HG02938 (cell line): ENCODE measurements around the gene TRAF2.

Experiments used
- ATAC-seq: cut with Tn5 transposase; IDR thresholded peaks from one replicate; pipeline ENCODE4 v1.9.1; 2021; ENCODE audit warnings: mild to moderate bottlenecking, moderate library complexity; ENCODE audit not compliant: unreplicated experiment

Gene TRAF2

DNA sequence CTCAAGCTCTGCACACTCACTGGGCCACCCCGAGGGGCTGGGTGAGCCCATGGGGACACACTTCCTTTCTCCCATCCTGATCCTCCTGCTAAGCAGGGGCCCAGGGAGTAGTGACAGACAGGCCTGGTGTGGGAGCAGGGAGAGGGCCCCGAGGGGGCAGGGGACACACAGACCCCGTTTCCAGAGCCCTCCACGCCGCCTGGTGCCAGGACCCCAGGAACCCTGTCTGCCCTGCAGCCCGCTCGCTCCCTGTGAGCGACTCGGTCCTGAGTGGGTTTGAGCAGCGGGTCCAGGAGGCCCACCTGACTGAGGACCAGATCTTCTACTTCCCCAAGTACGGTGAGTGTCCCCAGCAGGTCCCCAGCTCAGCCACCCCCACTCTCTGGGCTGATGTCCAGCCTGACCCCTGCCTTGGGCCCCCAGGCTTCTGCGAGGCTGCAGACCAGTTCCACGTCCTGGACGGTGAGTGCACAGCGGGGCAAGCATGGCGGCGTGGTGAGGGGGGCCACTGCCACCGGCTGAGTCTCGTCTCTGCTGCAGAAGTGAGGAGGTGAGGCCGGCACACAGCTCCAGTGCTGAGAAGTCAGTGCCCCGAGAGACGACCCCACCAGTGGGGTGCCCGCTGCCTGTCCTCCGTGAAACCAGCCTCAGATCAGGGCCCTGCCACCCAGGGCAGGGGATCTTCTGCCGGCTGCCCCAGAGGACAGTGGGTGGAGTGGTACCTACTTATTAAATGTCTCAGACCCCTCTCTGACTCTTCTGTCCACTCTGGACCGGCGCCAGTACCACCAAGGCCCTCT lies 60.1 kb downstream of the TRAF2 start:
- no peak for ATAC-seq

DNA sequence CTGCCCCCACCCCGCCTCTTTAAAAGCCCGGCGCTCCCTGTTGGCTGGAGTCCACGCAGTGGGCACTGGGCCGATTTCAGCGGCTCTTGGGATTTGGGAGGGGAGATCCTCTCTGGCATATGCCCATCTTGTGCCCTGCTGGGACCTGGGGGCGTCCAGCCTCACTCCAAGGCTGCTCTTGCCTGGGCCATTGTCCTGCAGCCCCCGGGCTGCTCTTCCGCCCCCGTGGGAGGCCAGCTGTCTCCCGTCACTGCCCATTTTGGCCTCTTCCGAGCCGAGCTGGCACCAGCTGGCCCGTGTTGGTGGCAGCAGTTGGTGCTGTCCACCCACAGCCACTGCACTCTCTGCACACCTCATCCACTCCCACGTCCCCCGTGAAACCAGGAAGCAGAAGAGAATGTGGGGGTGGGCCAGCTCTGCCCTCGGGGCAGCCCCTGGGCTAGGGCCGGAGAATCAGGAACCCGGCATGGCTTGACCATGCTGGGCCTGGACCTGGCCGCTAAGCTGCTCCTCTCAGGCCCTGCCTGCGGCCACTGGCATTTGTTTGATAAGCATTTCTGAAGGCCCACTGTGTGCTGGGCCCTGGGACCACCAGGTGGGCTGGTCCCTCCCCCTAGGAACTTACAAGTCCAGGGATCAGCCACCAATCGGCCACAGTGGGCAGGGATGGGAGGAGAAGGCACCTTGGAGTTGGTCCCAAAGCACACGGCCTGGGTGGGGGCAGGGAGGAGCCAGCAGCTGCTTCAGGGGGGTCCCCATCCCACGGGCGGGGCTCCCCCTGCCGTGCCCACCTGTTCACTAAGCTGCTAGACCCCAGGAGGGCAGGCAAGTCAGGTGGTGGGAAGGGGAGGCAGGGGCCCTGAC lies 60.9 kb downstream of the TRAF2 start:
- ATAC-seq, result no peak

DNA sequence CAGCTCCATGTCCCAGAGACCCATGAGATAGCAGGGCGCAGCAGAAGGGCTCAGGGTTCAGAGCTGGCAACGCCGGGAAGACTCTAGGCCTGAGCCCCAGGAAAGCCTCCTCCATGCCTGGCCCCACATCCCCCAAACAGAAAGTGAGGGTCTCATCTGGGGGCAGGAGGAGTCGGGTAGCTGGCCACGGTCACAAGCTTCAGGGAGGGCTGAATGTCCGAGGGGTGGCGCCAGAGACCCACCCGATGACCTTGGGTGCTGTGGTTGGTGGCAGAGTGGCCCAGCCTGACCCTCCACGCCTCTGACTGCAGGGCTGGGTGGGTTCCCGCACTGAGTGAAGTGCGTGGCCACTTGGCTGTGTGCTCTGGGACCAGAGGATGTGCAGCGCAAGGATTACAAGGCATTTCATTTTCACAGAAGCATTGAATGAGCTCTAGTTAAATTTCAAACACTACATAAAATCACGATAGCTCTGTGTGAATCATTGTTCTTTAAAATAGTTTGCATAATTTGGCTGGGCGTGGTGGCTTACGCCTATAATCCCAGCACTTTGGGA lies 61.7 kb downstream of the TRAF2 start:
- ATAC-seq, result no peak

DNA sequence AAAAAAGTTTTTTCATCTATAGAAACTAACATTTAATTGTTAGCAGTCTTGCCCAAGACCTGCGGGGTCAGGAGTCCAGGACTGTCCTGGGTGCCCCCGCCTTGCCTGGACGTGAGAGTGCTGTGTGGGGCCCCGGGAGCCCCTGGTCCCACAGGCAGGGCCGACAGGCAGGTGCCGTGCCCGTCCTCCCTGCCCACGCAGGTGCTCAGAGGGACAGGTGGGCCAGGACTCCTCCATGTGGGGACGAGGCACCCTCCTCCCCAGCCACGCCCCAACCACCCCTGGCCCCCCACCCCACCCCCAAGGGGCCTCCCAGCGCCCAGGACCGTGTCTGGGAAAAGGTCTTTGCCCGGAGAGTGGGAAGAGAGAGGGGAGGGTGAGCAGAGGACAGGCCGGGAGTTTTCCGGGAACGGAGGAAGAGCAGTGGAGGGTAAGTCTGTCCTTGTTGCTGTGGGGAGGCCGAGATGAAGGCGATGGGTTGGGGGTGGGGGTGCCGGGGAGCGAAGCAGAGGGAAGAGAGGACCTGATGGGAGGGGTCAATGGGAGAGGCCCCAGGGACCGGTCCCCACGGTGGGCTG lies 63.0 kb downstream of the TRAF2 start:
- ATAC-seq, result no peak

DNA sequence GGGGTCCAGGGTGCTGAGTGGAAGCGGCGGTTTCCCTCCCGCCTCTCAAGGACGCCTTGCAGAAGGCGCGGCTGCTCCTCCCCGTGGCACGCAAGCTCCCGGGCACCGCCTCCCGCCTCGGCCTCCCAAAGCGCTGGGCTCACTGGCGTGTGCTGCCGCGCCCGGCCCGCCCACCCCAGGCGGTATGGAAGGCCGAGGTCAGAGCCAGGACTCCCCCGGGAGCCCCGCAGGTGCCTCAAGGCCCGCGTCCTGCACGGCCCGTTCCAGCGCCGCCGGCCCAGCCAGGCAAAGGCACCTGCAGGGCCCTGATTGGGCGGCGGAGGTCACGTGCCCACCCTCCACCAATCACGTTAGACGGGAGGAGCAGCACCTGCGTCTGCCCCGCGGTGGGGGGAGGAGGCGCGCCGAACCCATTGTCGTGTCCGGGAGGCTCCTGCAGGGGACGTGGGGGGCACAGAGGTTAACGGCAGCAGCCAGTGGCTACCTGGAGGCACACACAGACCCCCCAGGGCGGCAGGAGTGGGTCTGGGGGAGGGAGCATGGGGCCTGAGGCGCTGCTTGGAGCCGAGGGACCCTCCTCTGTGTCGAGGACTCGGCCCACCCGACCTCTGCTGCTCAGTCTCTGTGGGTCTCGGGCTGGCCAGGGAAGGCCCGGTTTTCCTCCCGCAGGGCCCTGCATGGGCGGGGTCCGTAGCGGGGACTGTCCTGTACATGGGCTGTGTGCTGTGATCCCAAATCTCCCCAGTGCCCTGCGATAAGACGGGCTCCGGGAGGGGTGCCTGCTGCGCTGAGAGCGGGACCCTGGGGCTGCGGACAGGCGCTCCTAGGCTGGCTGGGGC lies 63.7 kb downstream of the TRAF2 start:
- ATAC-seq, result peak; percentile 88

DNA sequence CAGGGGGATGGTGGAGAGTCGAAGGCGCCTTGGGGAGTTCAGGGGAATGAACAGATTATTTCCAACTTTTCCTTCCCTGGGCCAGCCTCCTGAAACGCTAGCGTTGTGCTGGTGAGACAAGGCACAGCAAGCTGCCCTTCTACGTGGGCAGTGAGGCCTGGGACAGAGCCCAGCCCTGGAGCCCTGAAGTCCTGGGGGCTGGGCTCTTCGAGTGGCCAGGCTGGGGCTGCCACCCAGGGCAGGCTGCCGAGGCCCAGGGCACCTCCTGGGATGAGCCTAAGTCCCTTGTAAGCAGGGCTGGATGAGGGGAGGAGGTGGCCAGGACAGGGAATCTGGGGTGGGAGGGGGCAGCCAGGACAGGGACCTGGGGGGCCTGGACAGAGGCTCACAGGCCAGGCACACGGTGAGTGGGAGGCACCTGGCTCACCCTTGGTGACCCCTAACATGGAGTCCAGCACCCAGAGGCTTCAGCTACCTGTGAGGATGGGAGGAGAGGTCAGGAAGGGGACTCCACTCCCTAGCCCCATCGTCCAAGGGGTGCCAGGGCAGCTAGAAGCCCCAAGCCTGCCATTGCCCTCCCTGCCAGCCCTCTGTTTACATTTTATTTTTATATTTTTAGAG lies 64.5 kb downstream of the TRAF2 start:
- no peak for ATAC-seq

DNA sequence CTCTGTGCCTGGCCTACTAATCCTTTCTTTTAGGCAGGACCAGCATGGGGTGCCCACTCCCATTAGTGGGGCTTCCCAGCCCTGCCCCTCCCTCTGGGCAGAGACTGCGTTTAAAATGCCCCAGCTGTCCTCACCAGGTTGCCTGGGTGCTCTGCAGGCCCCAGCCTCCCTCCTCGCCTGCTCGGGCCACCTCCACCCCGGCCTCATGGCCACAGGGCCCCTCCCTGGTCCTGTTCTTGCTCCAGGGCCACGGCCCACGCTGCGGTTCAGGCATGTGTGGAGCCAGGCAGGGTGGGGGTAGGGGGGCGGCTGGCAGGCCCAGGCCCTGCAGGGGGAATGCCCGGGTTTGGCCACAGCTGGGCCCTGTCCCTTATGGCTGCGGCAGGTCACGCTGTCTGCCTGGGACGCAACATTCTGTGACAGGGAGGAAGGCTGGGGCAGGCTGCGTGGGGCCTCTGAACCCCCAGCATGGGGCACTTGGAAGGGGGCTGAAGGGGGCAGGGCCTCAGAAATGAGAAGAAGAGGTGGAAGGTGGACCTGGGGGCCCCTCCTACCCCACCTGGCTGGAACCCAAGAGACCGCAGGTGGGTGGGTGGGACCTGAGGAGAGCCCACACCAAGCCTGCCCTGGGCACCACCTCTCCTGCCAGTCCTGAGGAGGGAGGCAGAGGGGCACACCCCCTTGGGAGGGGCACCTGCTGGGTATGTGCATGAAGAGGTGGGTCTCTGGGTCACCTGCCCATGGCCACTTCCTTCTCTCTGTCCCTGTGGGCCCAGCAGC lies 65.4 kb downstream of the TRAF2 start, which contains the start of gene LCN12:
LCN12 (plus strand) TSS at position 733 of the 780 bp plus-strand sequence. CDS start 55 bp downstream, outside the sequence.
- ATAC-seq, result no peak

DNA sequence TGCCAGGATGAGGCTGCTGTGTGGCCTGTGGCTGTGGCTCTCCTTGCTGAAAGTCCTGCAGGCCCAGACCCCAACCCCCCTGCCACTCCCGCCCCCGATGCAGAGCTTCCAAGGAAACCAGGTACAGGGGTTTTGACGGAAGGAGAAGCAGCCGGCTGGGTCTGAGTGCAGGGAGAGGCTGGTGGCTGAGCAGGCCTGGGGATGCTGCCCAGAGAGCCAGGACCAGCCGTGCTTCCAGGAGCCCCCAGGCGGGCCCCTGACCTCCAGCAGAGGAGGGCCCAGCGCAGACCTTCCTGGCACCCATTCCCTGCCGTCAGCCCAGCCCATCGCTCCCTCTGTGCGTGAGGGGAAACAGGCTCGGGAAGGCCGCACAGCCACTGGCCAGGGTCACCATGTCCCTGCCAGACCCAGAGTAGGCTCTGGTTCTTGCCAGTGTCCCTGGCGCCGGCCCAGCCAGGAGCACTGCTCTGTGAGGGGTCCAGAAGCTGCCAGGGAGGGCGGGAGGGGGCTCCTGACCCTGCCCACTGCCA lies 66.1 kb downstream of the TRAF2 start:
- no peak for ATAC-seq

DNA sequence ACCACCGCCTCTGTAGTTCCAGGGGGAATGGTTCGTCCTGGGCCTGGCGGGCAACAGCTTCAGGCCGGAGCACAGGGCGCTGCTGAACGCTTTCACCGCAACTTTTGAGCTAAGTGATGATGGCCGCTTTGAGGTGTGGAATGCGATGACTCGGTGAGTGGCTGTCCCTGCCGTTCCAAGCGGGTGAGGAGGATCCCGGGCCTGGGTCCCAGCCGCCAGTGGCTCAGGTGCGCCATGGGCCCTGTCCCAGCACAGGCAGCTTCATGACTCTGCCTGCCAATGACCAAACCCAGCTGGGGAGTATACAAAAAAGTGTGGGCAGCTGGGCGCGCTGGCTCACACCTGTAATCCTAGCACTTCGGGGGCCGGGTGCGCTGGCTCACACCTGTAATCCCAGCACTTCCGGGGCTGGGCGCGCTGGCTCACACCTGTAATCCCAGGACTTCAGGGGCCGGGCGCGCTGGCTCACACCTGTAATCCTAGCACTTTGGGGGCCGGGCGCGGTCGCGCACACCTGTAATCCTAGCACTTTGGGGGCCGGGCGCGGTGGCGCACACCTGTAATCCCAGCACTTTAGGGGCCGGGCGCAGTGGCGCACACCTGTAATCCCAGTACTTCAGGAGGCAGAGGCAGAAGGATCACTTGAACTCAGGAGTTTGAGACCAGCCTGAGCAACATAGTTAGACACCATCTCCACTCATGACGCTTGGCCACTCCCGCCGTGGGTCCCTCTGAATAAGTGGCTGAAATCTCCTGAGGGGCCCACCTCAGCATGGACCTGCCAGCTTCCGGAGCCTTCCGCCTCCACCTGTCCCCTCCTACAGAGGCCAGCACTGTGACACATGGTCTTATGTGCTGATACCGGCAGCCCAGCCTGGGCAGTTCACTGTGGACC lies 66.8 kb downstream of the TRAF2 start:
- ATAC-seq, result no peak

DNA sequence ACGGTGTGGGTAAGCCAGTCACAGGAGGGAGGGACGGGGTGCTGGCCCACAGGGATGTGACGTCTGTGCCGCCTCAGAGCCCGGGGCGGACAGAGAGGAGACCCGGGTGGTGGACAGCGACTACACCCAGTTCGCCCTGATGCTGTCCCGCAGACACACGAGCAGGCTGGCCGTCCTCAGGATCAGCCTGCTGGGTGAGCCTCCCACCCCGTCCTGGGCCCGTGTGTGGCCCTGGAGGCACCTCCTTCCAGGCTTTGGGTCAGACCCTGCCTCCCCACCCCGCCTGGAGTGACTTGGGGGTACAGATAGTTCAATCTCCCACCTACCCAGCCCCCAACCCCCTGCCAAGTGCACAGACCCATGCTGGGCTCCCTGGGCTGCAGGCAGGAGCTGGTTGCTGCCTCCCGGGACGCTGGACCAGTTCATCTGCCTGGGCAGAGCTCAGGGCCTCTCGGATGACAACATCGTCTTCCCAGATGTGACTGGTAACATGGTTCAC lies 67.5 kb downstream of the TRAF2 start:
- ATAC-seq, result no peak

DNA sequence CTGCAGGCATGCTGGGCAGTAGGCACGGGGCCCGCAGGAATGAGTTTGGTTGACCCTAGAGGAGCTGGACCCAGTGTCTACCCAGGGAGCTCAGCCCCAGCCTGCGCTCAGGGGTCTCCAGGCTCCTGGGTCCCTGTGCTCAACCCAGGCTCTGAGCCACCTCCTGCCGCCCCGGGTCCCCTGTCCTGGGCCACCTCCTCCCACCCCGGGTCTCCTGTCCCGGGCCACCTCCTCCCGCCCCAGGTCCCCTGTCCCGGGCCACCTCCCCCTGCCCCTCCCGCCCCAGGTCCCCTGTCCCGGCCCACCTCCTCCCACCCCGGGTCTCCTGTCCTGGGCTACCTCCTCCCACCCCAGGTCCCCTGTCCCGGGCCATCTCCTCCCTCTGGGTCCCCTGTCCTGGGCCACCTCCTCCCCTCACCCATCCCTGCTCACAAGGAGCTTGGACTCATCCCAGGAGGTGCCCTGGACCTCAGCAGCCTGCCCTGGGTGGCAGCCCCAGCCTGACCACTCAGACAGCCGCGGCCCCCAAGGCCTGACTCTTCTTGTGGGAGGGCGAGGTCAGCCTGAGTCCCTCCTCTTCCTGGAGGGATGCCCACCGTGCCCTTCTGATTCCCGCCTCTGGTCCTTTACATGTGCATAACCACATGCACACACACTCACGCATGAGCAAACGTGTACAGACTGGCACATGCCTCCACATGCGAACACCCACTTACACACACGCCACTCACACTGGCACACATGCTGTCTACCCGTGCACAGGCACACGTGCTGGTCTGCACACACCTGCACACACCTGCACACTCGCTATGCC lies 68.2 kb downstream of the TRAF2 start:
- no peak for ATAC-seq

DNA sequence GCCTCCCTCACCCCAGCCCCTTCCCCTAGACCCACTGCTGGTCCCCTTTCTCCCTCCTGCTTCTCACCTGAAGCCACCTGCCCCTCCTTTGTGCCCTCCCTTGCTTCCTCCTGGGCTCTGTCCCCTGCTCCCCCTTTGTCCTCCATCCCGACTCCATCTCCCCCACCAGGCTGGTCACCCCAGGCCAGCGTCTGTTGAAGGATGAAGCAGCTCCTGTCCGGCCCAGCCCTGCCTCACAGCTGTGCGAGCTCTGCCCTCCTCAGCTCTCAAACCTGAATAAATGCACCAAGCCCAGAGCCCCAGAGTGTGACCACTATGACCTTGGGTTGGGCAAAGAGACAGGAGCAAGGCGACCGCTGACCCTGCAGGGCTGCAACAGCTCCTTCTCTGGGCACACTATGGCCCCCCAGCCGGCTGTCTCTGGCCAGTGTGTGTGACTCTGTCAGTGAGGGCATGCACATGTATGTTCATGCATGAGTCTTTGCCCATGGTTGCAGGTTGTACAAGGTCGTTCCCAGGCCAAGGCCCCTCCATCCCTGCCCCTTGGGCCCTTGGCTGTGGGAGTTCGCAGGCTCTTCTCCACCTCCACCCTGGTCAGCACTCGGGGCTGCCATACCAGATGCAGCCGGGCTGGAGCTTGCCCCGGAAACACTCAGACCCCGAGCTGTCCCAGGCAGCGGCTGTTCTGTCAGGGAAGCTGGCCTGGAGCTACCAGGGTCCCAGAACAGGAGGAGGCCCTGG lies 69.1 kb downstream of the TRAF2 start:
- ATAC-seq, result no peak

DNA sequence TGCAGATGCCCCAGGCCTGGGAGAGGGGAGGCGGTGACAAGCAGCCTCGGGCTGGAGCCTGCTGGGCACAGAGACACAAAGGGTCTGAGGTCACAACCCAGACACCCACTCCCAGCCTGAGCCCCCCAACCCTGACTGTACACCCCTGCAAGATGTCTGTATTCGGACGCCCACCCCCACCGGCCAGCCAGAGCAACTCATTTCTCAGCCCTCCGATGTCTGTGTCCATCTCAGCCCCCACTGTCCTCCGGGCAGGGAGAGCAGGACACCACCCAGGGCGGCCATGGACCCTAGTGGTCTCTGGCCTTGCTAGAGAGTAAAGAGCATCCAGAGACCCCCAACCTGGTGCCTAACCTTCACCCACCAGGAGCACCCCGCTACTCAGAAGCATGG lies 69.6 kb downstream of the TRAF2 start:
- no peak for ATAC-seq

DNA sequence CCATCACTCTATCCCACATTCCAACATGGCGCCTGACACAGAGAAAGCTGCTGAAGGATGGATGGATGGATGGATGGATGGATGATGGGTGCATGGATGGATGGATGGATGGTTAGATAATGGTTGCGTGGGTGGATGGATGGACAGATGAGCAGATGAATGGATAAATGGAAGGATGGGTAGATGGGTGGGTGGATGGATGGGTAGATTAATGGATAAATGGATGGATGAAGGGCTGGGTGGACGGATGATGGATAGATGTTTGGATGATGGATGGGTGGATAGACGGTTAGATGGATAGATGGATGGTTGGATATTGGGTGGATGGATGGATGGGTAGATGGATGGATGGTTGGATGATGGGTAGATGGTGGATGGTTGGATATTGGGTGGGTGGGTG lies 70.3 kb downstream of the TRAF2 start:
- no peak for ATAC-seq

DNA sequence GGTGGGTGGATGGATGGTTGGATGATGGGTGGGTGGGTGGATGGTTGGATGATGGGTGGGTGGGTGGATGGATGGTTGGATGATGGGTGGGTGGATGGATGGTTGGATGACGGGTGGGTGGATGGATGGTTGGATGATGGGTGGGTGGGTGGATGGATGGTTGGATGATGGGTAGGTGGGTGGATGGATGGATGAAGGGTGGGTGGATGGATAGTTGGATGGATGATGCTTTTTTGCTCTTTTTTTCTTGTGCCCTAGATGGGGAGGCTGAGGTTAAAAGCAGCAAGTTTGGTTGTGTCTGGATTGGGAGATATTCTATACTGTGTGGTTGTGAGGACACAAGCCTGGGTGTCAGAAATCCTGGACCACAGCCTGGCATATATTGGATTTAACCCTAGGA lies 71.1 kb downstream of the TRAF2 start:
- no peak for ATAC-seq

DNA sequence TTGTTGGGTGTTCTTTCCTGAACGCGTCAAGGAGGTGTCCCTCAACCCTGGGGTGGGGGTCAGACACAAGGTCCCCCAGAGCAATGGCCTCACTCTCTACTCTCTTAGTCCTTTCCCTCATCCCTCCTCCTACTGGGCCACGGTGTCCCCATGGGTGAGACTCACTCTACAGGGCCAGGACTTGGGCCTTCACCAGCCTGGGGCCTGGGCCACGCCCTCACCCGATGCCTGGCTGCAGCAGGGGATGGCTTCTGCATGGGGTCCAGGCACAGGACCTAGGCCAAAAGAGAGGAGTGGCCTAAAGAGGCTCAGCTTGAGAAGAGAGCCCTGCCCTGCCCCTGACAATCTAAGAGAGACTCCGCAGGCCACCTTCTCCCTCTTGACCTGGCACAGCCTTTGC lies 71.6 kb downstream of the TRAF2 start:
- ATAC-seq, result no peak
